MM.1S (cell line): ENCODE results near the gene RAB1B.

Source experiments
- CTCF ChIP-seq: fragments of 300-600 bp; sonication (generic); IDR thresholded peaks from 2 replicates; pipeline ENCODE4 v1.5.1; 2016; ENCODE audit warnings: antibody characterized with exemption, low read length, mixed read lengths
- EZH2 ChIP-seq: fragments of 300-600 bp; sonication (generic); optimal IDR thresholded peaks from 2 replicates; pipeline ENCODE3; 2017; ENCODE audit warnings: low read depth, mild to moderate bottlenecking, antibody characterized with exemption, low read length, mixed read lengths
- EZH2phosphoT487 ChIP-seq: fragments of 300-600 bp; sonication (generic); IDR thresholded peaks from 2 replicates; pipeline ENCODE4 v1.6.1; 2018; ENCODE audit warnings: antibody characterized with exemption, low read length

- TF ChIP-seq EZH2 (no peak), CTCF (no peak), EZH2phosphoT487 (no peak)
These were observed 44.3 kb downstream of the RAB1B start for GRCh38 chr11:66312549-66313320.
